ENCODE measurements around the gene CDYL2. TPM values are rescaled to one million over a fixed set of nuclear protein-coding genes. Genes with fewer than 3 reads are reported as not detected.
"Not testable (repeated sequence)": the region's sequence is repeated elsewhere in the genome, so short reads cannot be mapped to it uniquely, and the experiment has no call there.

The CDYL2 gene
- total RNA-seq, 1 experiment from 2014 or later, result 7.6 TPM

DNA sequence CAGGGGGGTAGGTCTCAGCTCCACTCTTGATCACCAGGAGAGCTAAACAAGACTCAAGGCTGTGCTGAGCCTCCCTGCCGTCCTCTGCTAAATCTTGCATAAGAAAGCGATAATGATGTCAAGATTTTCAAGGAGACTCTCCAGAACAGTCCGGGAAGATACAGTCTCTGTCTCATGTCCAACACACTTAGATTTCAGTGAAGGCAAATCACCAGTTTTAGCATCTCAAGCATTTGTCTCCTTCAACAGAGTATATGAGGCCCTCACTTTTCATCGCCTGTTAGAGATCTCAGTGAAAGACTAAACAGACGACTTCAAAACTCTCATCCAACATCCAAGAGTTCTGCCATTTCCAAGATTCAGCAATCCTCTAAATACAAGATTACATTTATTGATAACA lies 13.6 kb downstream of the CDYL2 start:
- H3F3A ChIP-seq (ENCODE audit: low read length, unreplicated experiment), result no peaks in the 10 kb centered on the region
- intact Hi-C loops (cut with micrococcal nuclease), result no loop called here
- H3K9me3 ChIP-seq (ENCODE audit: low read length), result no peaks in the 10 kb centered on the region
- H3K4me1 ChIP-seq (ENCODE audit: insufficient read depth, low read length), result no peaks in the 10 kb centered on the region
- no peak overlapping the region for H3K4me2 ChIP-seq (ENCODE audit: low read length)
- no peak for DNase-seq
- TF ChIP-seq, protein P1, sequence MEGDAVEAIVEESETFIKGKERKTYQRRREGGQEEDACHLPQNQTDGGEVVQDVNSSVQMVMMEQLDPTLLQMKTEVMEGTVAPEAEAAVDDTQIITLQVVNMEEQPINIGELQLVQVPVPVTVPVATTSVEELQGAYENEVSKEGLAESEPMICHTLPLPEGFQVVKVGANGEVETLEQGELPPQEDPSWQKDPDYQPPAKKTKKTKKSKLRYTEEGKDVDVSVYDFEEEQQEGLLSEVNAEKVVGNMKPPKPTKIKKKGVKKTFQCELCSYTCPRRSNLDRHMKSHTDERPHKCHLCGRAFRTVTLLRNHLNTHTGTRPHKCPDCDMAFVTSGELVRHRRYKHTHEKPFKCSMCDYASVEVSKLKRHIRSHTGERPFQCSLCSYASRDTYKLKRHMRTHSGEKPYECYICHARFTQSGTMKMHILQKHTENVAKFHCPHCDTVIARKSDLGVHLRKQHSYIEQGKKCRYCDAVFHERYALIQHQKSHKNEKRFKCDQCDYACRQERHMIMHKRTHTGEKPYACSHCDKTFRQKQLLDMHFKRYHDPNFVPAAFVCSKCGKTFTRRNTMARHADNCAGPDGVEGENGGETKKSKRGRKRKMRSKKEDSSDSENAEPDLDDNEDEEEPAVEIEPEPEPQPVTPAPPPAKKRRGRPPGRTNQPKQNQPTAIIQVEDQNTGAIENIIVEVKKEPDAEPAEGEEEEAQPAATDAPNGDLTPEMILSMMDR (conservative IDR thresholded peaks at IDR 0.05; ENCODE audit: low read depth, low read length), result no peak
- no peak for TF ChIP-seq EZH2 (IDR thresholded peaks at IDR 0.05; ENCODE audit: low read length, unreplicated experiment)
- no peak for TF ChIP-seq EZH2phosphoT487 (IDR thresholded peaks at IDR 0.05; ENCODE audit: borderline replicate concordance, low read length)
- no peak overlapping the region for H3K27ac ChIP-seq (ENCODE audit: low read length)
- CTCF ChIA-PET, result no interaction called here
- peaks cover 65% of the 10 kb centered on the region for H3K79me2 ChIP-seq (ENCODE audit: low read length)
- H2AFZ ChIP-seq (ENCODE audit: low read length), result no peak overlapping the region
- no peaks in the 10 kb centered on the region for H3K36me3 ChIP-seq (ENCODE audit: low read depth, low read length)
- POLR2A ChIA-PET (ENCODE audit: unreplicated experiment), result no interaction called here
- no peak overlapping the region for H3K9ac ChIP-seq (ENCODE audit: low read length)
- no peak overlapping the region for H3K4me3 ChIP-seq (ENCODE audit: low read length)
- no peaks in the 10 kb centered on the region for H3K27me3 ChIP-seq (ENCODE audit: low read length)
- H3K9me2 ChIP-seq (replicated peaks; ENCODE audit: low read length), result no peaks in the 10 kb centered on the region
- 0 out of 2 replicates have a peak, but pooled peaks cover 3% of the 10 kb centered on the region for H4K20me1 ChIP-seq (ENCODE audit: low read length)
- no peak for ATAC-seq
- no TSS peak for BruUV-seq (replicated peaks)

DNA sequence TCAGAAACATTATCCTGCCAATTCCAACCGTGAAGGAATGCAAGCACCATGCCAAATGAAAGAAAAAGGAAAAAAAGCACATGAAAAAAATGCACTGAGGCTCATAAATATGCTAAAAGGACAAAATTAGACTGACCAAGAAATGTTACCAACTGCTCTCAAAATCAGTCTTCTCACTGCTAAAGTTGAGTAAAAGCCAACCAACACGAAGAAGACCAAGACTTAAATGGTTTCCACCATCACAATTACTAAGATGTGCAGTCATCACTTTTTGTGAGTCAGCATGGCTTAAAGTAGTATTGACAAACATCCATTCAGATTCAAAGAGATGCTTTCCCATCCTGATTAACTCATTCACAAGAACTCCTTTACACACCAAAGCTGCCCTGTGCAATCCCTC lies 16.4 kb downstream of the CDYL2 start:
- H3K4me1 ChIP-seq (ENCODE audit: insufficient read depth, low read length), result no peaks in the 10 kb centered on the region
- H3K27ac ChIP-seq (ENCODE audit: low read length), result no peak overlapping the region
- ATAC-seq (no peak), DNase-seq (no peak)
- no peaks in the 10 kb centered on the region for H3F3A ChIP-seq (ENCODE audit: low read length, unreplicated experiment)
- ChIA-PET POLR2A (ENCODE audit: unreplicated experiment) (no interaction called here), CTCF (no interaction called here)
- no peaks in the 10 kb centered on the region for H3K27me3 ChIP-seq (ENCODE audit: low read length)
- peaks cover 54% of the 10 kb centered on the region for H3K79me2 ChIP-seq (ENCODE audit: low read length)
- intact Hi-C loops (cut with micrococcal nuclease), result no loop called here
- no peak overlapping the region for H3K4me2 ChIP-seq (ENCODE audit: low read length)
- H3K36me3 ChIP-seq (ENCODE audit: low read depth, low read length), result no peaks in the 10 kb centered on the region
- no peak overlapping the region for H2AFZ ChIP-seq (ENCODE audit: low read length)
- H3K9me3 ChIP-seq (ENCODE audit: low read length), result no peaks in the 10 kb centered on the region
- H3K9me2 ChIP-seq (replicated peaks; ENCODE audit: low read length), result no peaks in the 10 kb centered on the region
- TF ChIP-seq EZH2 (IDR thresholded peaks at IDR 0.05; ENCODE audit: low read length, unreplicated experiment) (no peak), EZH2phosphoT487 (IDR thresholded peaks at IDR 0.05; ENCODE audit: borderline replicate concordance, low read length) (no peak)
- TF ChIP-seq, protein P1 (conservative IDR thresholded peaks at IDR 0.05; ENCODE audit: low read depth, low read length), result no peak
- no peak overlapping the region for H3K9ac ChIP-seq (ENCODE audit: low read length)
- 0 out of 2 replicates have a peak, but pooled peaks cover 3% of the 10 kb centered on the region for H4K20me1 ChIP-seq (ENCODE audit: low read length)
- no TSS peak for BruUV-seq (replicated peaks)
- H3K4me3 ChIP-seq (ENCODE audit: low read length), result no peak overlapping the region

DNA sequence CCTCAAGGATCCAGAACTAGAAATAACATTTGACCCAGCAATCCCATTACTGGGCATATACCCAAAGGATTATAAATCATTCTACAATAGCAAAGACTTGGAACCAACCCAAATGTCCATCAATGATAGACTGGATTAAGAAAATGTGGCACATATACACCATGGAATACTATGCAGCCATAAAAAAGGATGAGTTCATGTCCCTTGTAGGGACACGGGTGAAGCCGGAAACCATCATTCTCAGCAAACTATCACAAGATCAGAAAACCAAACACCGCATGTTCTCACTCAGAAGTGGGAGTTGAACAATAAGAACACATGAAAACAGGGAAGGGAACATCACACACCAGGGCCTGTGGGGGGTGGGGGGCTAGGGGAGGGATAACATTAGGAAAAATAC lies 17.8 kb downstream of the CDYL2 start:
- H3K27me3 ChIP-seq (ENCODE audit: low read length); H3K4me2 ChIP-seq (ENCODE audit: low read length); ATAC-seq; intact Hi-C loops (cut with micrococcal nuclease); BruUV-seq (replicated peaks); H2AFZ ChIP-seq (ENCODE audit: low read length); POLR2A ChIA-PET (ENCODE audit: unreplicated experiment); H3K9ac ChIP-seq (ENCODE audit: low read length); H3K27ac ChIP-seq (ENCODE audit: low read length); H3K9me2 ChIP-seq (replicated peaks; ENCODE audit: low read length); H3K4me1 ChIP-seq (ENCODE audit: insufficient read depth, low read length); H3K36me3 ChIP-seq (ENCODE audit: low read depth, low read length); H3F3A ChIP-seq (ENCODE audit: low read length, unreplicated experiment); H3K9me3 ChIP-seq (ENCODE audit: low read length); CTCF ChIA-PET; H4K20me1 ChIP-seq (ENCODE audit: low read length); DNase-seq; H3K4me3 ChIP-seq (ENCODE audit: low read length): not testable (repeated sequence)
- peaks cover 48% of the 10 kb centered on the region for H3K79me2 ChIP-seq (ENCODE audit: low read length)
